ENCODE measurements around the gene EHD4. TPM values are rescaled to one million over a fixed set of nuclear protein-coding genes. Genes with fewer than 3 reads are reported as not detected.

Gene EHD4
- polyA plus RNA-seq, 1 experiment, result 19.3 TPM

- ChIA-PET POLR2A (no interaction called here), CTCF (interaction anchor here (1.9 kb wide), 1 partner anchor 21 kb away, joined by 5 read pairs; no protein-coding TSS in a partner anchor)
- H3K27ac ChIP-seq (ENCODE audit: low read depth, low read length), result no peak overlapping the region
These were observed 88.9 kb downstream of the EHD4 start for GRCh38 chr15:41883484-41883825.

GRCh38 chr15:41882689-41883483 is 89.5 kb downstream of the EHD4 start:
- H3K27ac ChIP-seq (ENCODE audit: low read depth, low read length), result no peak overlapping the region
- POLR2A ChIA-PET, result no interaction called here
- H3K27me3 ChIP-seq (ENCODE audit: control insufficient read depth, insufficient read depth, low read length), result peaks cover 26% of the 10 kb centered on the region
- H3K4me3 ChIP-seq (ENCODE audit: low read depth, low read length), result no peak overlapping the region
- CTCF ChIA-PET, result interaction anchor here (1.9 kb wide), 1 partner anchor 22 kb away, joined by 5 read pairs; no protein-coding TSS in a partner anchor
- H3K9me3 ChIP-seq (ENCODE audit: control insufficient read depth, insufficient read depth, low read length), result no peaks in the 10 kb centered on the region; the same call in 1 of the 2 replicates
- DNase-seq (ENCODE audit: low read depth, low spot score), result no peak
- TF ChIP-seq CTCF (IDR thresholded peaks at IDR 0.05; ENCODE audit: low read depth, low read length), result no peak

More at GRCh38 chr15:41883484-41883825, 88.9 kb downstream of the EHD4 start:
- no peak for TF ChIP-seq CTCF (IDR thresholded peaks at IDR 0.05; ENCODE audit: low read depth, low read length)
- H3K9me3 ChIP-seq (ENCODE audit: control insufficient read depth, insufficient read depth, low read length), result no peaks in the 10 kb centered on the region; the same call in 1 of the 2 replicates
- DNase-seq (ENCODE audit: low read depth, low spot score), result no peak
- H3K4me3 ChIP-seq (ENCODE audit: low read depth, low read length), result no peak overlapping the region
- peaks cover 22% of the 10 kb centered on the region for H3K27me3 ChIP-seq (ENCODE audit: control insufficient read depth, insufficient read depth, low read length)

GRCh38 chr15:41881920-41882688 is 90.3 kb downstream of the EHD4 start:
- CTCF ChIA-PET, result interaction anchor here (1.9 kb wide), 1 partner anchor 23 kb away, joined by 5 read pairs; no protein-coding TSS in a partner anchor
- H3K4me3 ChIP-seq (ENCODE audit: low read depth, low read length), result no peak overlapping the region

GRCh38 chr15:41881550-41881919 is 90.8 kb downstream of the EHD4 start:
- no peak for DNase-seq (ENCODE audit: low read depth, low spot score)
- no peak for TF ChIP-seq CTCF (IDR thresholded peaks at IDR 0.05; ENCODE audit: low read depth, low read length)
- Histone ChIP-seq H3K27me3 (ENCODE audit: control insufficient read depth, insufficient read depth, low read length) (peaks cover 28% of the 10 kb centered on the region), H3K9me3 (ENCODE audit: control insufficient read depth, insufficient read depth, low read length) (no peaks in the 10 kb centered on the region; the same call in 1 of the 2 replicates), H3K4me3 (ENCODE audit: low read depth, low read length) (no peak overlapping the region), H3K27ac (ENCODE audit: low read depth, low read length) (no peak overlapping the region)
- POLR2A ChIA-PET, result no interaction called here
- CTCF ChIA-PET, result no interaction called here

More at GRCh38 chr15:41881920-41882688, 90.3 kb downstream of the EHD4 start:
- no peak for TF ChIP-seq CTCF (IDR thresholded peaks at IDR 0.05; ENCODE audit: low read depth, low read length)
- no peaks in the 10 kb centered on the region; the same call in 1 of the 2 replicates for H3K9me3 ChIP-seq (ENCODE audit: control insufficient read depth, insufficient read depth, low read length)
- DNase-seq (ENCODE audit: low read depth, low spot score), result no peak
- peaks cover 28% of the 10 kb centered on the region for H3K27me3 ChIP-seq (ENCODE audit: control insufficient read depth, insufficient read depth, low read length)
- no peak overlapping the region for H3K27ac ChIP-seq (ENCODE audit: low read depth, low read length)
- POLR2A ChIA-PET, result no interaction called here
